Astrocyte of the spinal cord (primary cell): ENCODE measurements around the gene TIMM17A.
A peak's percentile ranks its signal among the peaks of the same experiment; 100 is the strongest.

Source experiments
- DNase-seq: peaks from one replicate; pipeline ENCODE4 v3.0.0; 2011; ENCODE audit warnings: low read depth, low spot score
- H3K4me3 ChIP-seq: 2 replicates; pipeline ENCODE4 v1.5.1; 2011; ENCODE audit warnings: low read depth, mild to moderate bottlenecking, low read length, moderate library complexity
- CTCF ChIP-seq: IDR thresholded peaks from 2 replicates; pipeline ENCODE4 v1.5.1; 2012; ENCODE audit warnings: low read depth, mild to moderate bottlenecking, low read length, inconsistent platforms
- in situ Hi-C: cut with HindIII; loops from 2 replicates; pipeline ENCODE4 v1.10.0; 2017; ENCODE audit warnings: low sequenced_read_pairs

TIMM17A gene

GRCh38 chr1:201916649-201917249 is 38.6 kb upstream of the TIMM17A start:
- DNase-seq, result peak; percentile 85
- no peak overlapping the region for H3K4me3 ChIP-seq

GRCh38 chr1:201917362-201918033 is 37.8 kb upstream of the TIMM17A start:
- in situ Hi-C loops, result no loop called here
- no peak for TF ChIP-seq CTCF
- H3K4me3 ChIP-seq, result no peak overlapping the region
- peak; percentile 78 for DNase-seq

More at GRCh38 chr1:201916649-201917249, 38.6 kb upstream of the TIMM17A start:
- in situ Hi-C loops, result no loop called here
- no peak for TF ChIP-seq CTCF

- TF ChIP-seq CTCF, result no peak
These were observed 37.0 kb upstream of the TIMM17A start for GRCh38 chr1:201918343-201918742.

GRCh38 chr1:201921952-201922558 is 33.2 kb upstream of the TIMM17A start:
- in situ Hi-C loops, result no loop called here
- no peak for DNase-seq
- no peak overlapping the region for H3K4me3 ChIP-seq
- TF ChIP-seq CTCF, result no peak

More at GRCh38 chr1:201918343-201918742, 37.0 kb upstream of the TIMM17A start:
- no peak for DNase-seq
- H3K4me3 ChIP-seq, result no peak overlapping the region
- in situ Hi-C loops, result no loop called here

- H3K4me3 ChIP-seq, result no peak overlapping the region
- TF ChIP-seq CTCF, result no peak
- in situ Hi-C loops, result no loop called here
- DNase-seq, result no peak
These were observed 30.1 kb upstream of the TIMM17A start for GRCh38 chr1:201925301-201925567.

GRCh38 chr1:201925981-201926645 is 29.2 kb upstream of the TIMM17A start:
- H3K4me3 ChIP-seq, result no peak overlapping the region
- no peak for TF ChIP-seq CTCF
- in situ Hi-C loops, result no loop called here
- DNase-seq, result peak; percentile 37
